ENCODE measurements around the gene SOD2.
A peak's percentile ranks its signal among the peaks of the same experiment; 100 is the strongest.

The SOD2 gene

DNA sequence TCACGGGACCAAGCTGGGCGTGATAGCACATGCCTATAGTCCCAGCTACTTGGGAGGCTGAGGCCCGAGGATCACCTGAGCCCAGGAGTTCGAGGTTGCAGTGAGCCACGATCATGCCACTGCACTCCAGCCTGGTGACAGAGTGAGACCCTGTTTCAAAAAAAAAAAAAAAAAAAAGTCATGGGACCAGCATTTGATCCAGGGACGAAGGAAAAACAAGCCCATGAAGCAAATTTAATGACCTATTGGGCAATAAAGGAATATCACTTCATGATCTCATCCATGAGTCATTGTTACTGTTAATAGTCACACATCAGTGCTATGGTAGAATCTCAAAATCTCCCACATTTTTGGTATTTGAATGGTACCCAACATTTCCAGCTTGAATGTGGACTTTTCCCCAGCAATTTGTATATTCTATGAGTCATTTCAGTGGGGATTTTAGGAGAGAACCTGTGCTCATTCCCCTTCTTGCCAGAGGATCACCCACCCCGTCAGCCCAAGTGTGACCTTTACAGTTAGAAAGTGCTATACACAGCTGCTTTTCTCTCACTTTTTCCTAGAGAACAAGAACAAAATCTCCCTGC lies 8.5 kb upstream of the SOD2 start:
- H3K4me3 ChIP-seq (ENCODE audit: insufficient read length, low read depth): no peak overlapping the region
- no peaks in the 10 kb centered on the region for H3K36me3 ChIP-seq (ENCODE audit: insufficient read depth, insufficient read length, low read length)
- H3K9me3 ChIP-seq (ENCODE audit: insufficient read depth, low read length): peaks cover 6% of the 10 kb centered on the region; the same call in 1 of the 2 replicates
- H3K9ac ChIP-seq (ENCODE audit: insufficient read length, low read depth): no peak overlapping the region
- DNase-seq (ENCODE audit: low read depth, low spot score): no peak
- H3K4me1 ChIP-seq (ENCODE audit: insufficient read depth, insufficient read length): no peaks in the 10 kb centered on the region
- TF ChIP-seq YY1 (IDR thresholded peaks at IDR 0.05; ENCODE audit: insufficient read depth, insufficient read length) (no peak), SUZ12 (IDR thresholded peaks at IDR 0.05; ENCODE audit: extremely low read depth, insufficient read depth, insufficient read length) (no peak), ZNF274 (IDR thresholded peaks at IDR 0.05; ENCODE audit: low read depth, low read length) (no peak)
- H3K27me3 ChIP-seq (ENCODE audit: insufficient read depth, insufficient read length): no peaks in the 10 kb centered on the region

DNA sequence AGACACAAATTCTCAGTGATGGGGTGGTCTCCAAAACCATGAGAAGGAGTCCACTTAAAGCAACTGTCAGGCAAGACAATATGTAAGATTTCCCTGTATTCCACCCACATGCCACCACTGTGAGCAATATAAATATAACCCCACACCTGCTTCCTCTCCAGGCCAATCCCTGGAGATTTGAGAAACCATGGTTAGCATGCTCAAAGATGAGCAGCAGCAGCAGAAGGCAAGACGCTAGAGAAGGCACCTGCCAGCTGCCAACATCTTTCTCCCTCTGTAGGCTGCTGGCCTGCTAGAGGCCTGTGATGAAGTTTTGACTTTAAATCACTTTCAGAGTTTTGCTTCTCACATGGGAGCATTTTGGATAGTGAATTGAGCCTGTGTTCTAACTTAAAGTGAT lies 7.9 kb upstream of the SOD2 start:
- Histone ChIP-seq H3K4me3 (ENCODE audit: insufficient read length, low read depth) (no peak overlapping the region), H3K4me1 (ENCODE audit: insufficient read depth, insufficient read length) (no peaks in the 10 kb centered on the region), H3K9me3 (ENCODE audit: insufficient read depth, low read length) (peaks cover 6% of the 10 kb centered on the region; the same call in 1 of the 2 replicates), H3K9ac (ENCODE audit: insufficient read length, low read depth) (no peak overlapping the region), H3K27me3 (ENCODE audit: insufficient read depth, insufficient read length) (no peaks in the 10 kb centered on the region), H3K36me3 (ENCODE audit: insufficient read depth, insufficient read length, low read length) (no peaks in the 10 kb centered on the region)
- TF ChIP-seq ZNF274 (IDR thresholded peaks at IDR 0.05; ENCODE audit: low read depth, low read length): no peak
- no peak for TF ChIP-seq SUZ12 (IDR thresholded peaks at IDR 0.05; ENCODE audit: extremely low read depth, insufficient read depth, insufficient read length)
- no peak for DNase-seq (ENCODE audit: low read depth, low spot score)

DNA sequence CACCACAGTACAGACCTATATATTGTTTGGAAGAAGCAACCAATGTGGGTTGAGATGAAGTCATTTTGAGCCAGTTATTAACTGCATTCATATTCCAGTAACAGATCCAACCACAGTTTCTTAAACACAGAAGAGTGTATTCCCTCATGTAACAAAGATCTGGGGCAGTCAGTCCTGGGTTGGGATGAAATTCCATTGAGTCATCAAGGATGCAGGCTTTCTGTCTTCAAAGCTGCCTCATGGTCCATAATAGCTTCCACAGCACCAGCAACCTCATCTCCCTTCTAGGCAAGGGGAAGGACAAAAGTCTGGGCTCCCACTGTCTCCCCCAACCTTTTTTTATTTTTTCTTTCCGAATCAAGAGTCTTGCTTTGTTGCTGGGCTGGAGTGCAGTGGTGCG lies 2.9 kb upstream of the SOD2 start:
- no peak overlapping the region for H3K9ac ChIP-seq (ENCODE audit: insufficient read length, low read depth)
- no peak overlapping the region for H3K4me3 ChIP-seq (ENCODE audit: insufficient read length, low read depth)
- H3K9me3 ChIP-seq (ENCODE audit: insufficient read depth, low read length): no peaks in the 10 kb centered on the region
- peaks cover 4% of the 10 kb centered on the region for H3K36me3 ChIP-seq (ENCODE audit: insufficient read depth, insufficient read length, low read length)
- no peak for DNase-seq (ENCODE audit: low read depth, low spot score)
- peaks cover 6% of the 10 kb centered on the region for H3K4me1 ChIP-seq (ENCODE audit: insufficient read depth, insufficient read length)
- TF ChIP-seq ZNF274 (IDR thresholded peaks at IDR 0.05; ENCODE audit: low read depth, low read length): no peak
- H3K27me3 ChIP-seq (ENCODE audit: insufficient read depth, insufficient read length): no peaks in the 10 kb centered on the region

DNA sequence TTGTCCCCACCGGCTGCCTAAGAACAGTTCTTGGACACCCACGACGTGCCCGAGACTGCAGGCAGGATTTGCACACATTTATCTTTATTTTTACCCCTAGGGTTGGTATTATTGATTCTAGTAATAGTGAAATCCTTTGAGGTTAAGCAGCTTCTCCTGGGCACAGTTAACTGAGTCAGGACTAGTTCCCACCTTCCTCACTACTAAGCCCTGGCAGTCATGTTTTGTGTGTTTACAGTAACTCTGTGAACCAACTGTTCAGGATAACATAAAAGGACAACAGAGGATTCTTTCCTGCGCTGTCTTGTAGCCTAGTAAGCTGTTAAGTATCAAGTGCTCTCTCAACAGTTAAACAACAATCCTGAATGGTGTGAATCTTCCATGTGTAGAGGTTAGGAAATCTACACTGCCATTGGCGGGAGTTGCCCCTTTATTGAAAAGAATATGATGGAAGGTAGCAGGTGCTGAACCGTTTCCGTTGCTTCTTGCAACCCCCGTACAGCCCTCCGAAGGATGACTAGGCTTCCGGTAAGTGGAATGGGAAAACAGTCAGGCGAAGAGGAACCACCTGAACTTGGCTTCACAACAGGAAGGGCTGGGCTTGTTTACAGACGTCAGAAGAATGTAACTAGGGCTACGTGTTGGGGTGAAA lies 979 bp upstream of the SOD2 start:
- no peak for DNase-seq (ENCODE audit: low read depth, low spot score)
- peaks cover 6% of the 10 kb centered on the region for H3K36me3 ChIP-seq (ENCODE audit: insufficient read depth, insufficient read length, low read length)

DNA sequence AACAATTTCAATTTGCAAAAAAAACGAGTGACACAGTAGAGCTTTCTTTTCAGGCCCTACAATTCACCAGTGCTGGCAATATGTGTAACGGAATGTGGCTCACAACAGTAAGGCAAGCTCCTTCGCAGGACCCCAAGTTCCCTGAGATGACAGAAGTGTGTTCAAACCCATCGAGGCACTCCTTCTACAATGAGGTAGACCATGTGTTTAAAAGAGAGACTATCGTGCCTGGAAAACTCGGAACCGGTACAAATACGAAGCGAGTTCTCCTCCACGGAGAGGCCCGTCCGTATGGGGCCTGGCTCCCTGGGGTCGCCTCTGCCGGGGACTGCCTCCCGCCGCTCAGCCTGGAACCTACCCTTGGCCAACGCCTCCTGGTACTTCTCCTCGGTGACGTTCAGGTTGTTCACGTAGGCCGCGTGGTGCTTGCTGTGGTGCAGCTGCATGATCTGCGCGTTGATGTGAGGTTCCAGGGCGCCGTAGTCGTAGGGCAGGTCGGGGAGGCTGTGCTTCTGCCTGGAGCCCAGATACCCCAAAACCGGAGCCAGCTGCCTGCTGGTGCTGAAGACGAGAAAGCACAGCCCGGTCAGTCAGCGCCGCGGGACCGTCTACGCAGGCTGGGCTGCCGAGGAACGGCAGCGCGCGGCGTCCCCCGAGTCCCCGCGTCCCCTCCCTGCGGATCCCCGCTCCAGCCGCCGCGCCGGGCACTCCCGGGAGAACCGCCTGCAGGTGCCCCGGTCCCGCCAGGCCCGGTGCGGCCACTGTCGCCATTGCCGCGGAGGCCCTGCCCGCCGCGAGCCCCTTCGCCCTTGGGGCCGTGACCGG lies 526 bp downstream of the SOD2 start:
- TF ChIP-seq YY1 (IDR thresholded peaks at IDR 0.05; ENCODE audit: insufficient read depth, insufficient read length) (no peak), SUZ12 (IDR thresholded peaks at IDR 0.05; ENCODE audit: extremely low read depth, insufficient read depth, insufficient read length) (no peak), ZNF274 (IDR thresholded peaks at IDR 0.05; ENCODE audit: low read depth, low read length) (no peak)
- peaks cover 7% of the 10 kb centered on the region for H3K4me1 ChIP-seq (ENCODE audit: insufficient read depth, insufficient read length)
- H3K9me3 ChIP-seq (ENCODE audit: insufficient read depth, low read length): no peaks in the 10 kb centered on the region
- H3K27me3 ChIP-seq (ENCODE audit: insufficient read depth, insufficient read length): no peaks in the 10 kb centered on the region
- peak overlapping the region; percentile 87 for H3K4me3 ChIP-seq (ENCODE audit: insufficient read length, low read depth)
- H3K9ac ChIP-seq (ENCODE audit: insufficient read length, low read depth): peak overlapping the region; percentile 96
- DNase-seq (ENCODE audit: low read depth, low spot score): no peak
- H3K36me3 ChIP-seq (ENCODE audit: insufficient read depth, insufficient read length, low read length): peaks cover 14% of the 10 kb centered on the region

More for the DNA sequence above, 979 bp upstream of the SOD2 start:
- Histone ChIP-seq H3K4me3 (ENCODE audit: insufficient read length, low read depth) (peak overlapping the region; percentile 58), H3K9me3 (ENCODE audit: insufficient read depth, low read length) (no peaks in the 10 kb centered on the region), H3K4me1 (ENCODE audit: insufficient read depth, insufficient read length) (peaks cover 7% of the 10 kb centered on the region), H3K9ac (ENCODE audit: insufficient read length, low read depth) (peak overlapping the region; percentile 70), H3K27me3 (ENCODE audit: insufficient read depth, insufficient read length) (no peaks in the 10 kb centered on the region)
- TF ChIP-seq YY1 (IDR thresholded peaks at IDR 0.05; ENCODE audit: insufficient read depth, insufficient read length) (no peak), SUZ12 (IDR thresholded peaks at IDR 0.05; ENCODE audit: extremely low read depth, insufficient read depth, insufficient read length) (no peak), ZNF274 (IDR thresholded peaks at IDR 0.05; ENCODE audit: low read depth, low read length) (no peak)

DNA sequence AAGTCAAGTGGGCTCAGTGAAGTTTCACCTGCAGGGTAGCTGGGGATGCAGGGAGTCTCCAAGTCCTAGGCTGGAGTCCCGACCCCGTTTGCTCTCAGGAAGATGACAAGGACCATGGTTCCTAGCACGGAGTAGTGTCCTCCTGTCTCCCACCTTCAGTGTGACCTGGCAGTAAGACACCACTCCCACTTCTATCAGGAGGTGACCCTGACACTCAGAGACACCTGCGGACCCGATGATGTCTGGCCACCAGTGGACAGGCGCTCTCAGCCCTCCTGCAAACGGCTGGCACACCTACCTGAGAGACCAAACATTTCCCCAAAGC lies 1.1 kb downstream of the SOD2 start:
- no peak for DNase-seq (ENCODE audit: low read depth, low spot score)
- TF ChIP-seq SUZ12 (IDR thresholded peaks at IDR 0.05; ENCODE audit: extremely low read depth, insufficient read depth, insufficient read length) (no peak), YY1 (IDR thresholded peaks at IDR 0.05; ENCODE audit: insufficient read depth, insufficient read length) (no peak), ZNF274 (IDR thresholded peaks at IDR 0.05; ENCODE audit: low read depth, low read length) (no peak)
- peaks cover 7% of the 10 kb centered on the region for H3K4me1 ChIP-seq (ENCODE audit: insufficient read depth, insufficient read length)
- H3K36me3 ChIP-seq (ENCODE audit: insufficient read depth, insufficient read length, low read length): peaks cover 20% of the 10 kb centered on the region
- peak overlapping the region; percentile 21 for H3K9ac ChIP-seq (ENCODE audit: insufficient read length, low read depth)
- H3K4me3 ChIP-seq (ENCODE audit: insufficient read length, low read depth): peak overlapping the region; percentile 87
- H3K27me3 ChIP-seq (ENCODE audit: insufficient read depth, insufficient read length): no peaks in the 10 kb centered on the region
- H3K9me3 ChIP-seq (ENCODE audit: insufficient read depth, low read length): no peaks in the 10 kb centered on the region

All from NT2/D1 (cell line).